LHCN-M2 (cell line): ENCODE data around the gene PNP. TPM values are rescaled to one million over a fixed set of nuclear protein-coding genes. Genes with fewer than 3 reads are reported as not detected.

ENCODE experiments used
- total RNA-seq: library from RNA; depleted of rRNA; stranded (reverse); fragments of >200 nt; gene quantifications from 2 replicates; pipeline ENCODE4 v1.2.3, GENCODE V29; 2014; rRNA removed

Gene PNP
- total RNA-seq, 1 experiment from 2014 or later = 54.0 TPM

Other genes with a start within 250 kb of the PNP start
- gene OR11H6, start 245.7 kb upstream of the PNP start, total RNA-seq = not detected in 2 replicates
- gene OR11H7, start 240.4 kb upstream of the PNP start, total RNA-seq = not detected in 2 replicates
- not detected in 2 replicates for gene OR11H4, start 230.1 kb upstream of the PNP start, total RNA-seq
- gene TTC5, start 163.5 kb upstream of the PNP start, total RNA-seq = 10.3 and 16.8 TPM in 2 replicates
- gene CCNB1IP1, start 136.1 kb upstream of the PNP start, total RNA-seq = 39.3 and 39.5 TPM in 2 replicates
- gene PARP2, start 125.8 kb upstream of the PNP start, total RNA-seq = 25.5 and 28.0 TPM in 2 replicates
- gene TEP1, start 55.9 kb upstream of the PNP start, total RNA-seq = 16.6 and 17.2 TPM in 2 replicates
- not detected in 2 replicates for gene KLHL33, start 33.2 kb upstream of the PNP start, total RNA-seq
- gene OSGEP, start 14.6 kb upstream of the PNP start, total RNA-seq = 52.8 and 61.1 TPM in 2 replicates
- gene APEX1, start 14.2 kb upstream of the PNP start, total RNA-seq = 152 and 213 TPM in 2 replicates
- 18.1 and 24.6 TPM in 2 replicates for gene PIP4P1, start 8.0 kb upstream of the PNP start, total RNA-seq
- gene RNASE10, start 36.1 kb downstream of the PNP start, total RNA-seq = not detected in 2 replicates
- gene RNASE9, start 91.6 kb downstream of the PNP start, total RNA-seq = not detected in 2 replicates
- gene RNASE11, start 118.6 kb downstream of the PNP start, total RNA-seq = not detected in 2 replicates
- gene RNASE12, start 122.0 kb downstream of the PNP start, total RNA-seq = not detected in 2 replicates
- not detected in 2 replicates for gene OR6S1, start 172.3 kb downstream of the PNP start, total RNA-seq
- gene RNASE4, start 215.2 kb downstream of the PNP start, total RNA-seq = 5.4 and 10.5 TPM in 2 replicates
- gene ANG, start 219.4 kb downstream of the PNP start, total RNA-seq = 4.2 and 4.4 TPM in 2 replicates